Pancreas (tissue), 10 donors: ENCODE results near the gene PPP3CA. TPM values are rescaled to one million over a fixed set of nuclear protein-coding genes. Genes with fewer than 3 reads are reported as not detected.
A peak's percentile ranks its signal among the peaks of the same experiment; 100 is the strongest.

Experiments used
- ATAC-seq, 4 donors: fragments of 200-7000 bp; cut with Tn5 transposase; one replicate each; pipeline versions ENCODE4 v1.8.0 to v1.9.1; 2020; ENCODE audit warnings: mild to moderate bottlenecking in 4 of 4, moderate library complexity in 4 of 4
- DNase-seq, 6 donors: peaks; one replicate each; pipeline ENCODE4 v3.0.0-alpha.2; 2020
- FAIRE-seq: peaks from 2 replicates; lab custom pipeline; 2012; peaks lifted over from hg19 to GRCh38; lab: Jason Lieb, UNC
- H3K27ac ChIP-seq, 4 donors: fragments of 200-600 bp; sonication (generic); 1 replicate in 3 of 4; 2 replicates in 1 of 4; pipeline versions ENCODE4 v1.5.0 to v1.8.0; 2020
- H3K27me3 ChIP-seq, 4 donors: fragments of 200-600 bp; one replicate each; pipeline ENCODE4 v1.8.0; 2021
- H3K36me3 ChIP-seq, 3 donors: fragments of 200-600 bp; sonication (generic) in 1 of 3; one replicate each; pipeline versions ENCODE4 v1.5.0 to v1.8.0; 2020 to 2021
- H3K4me1 ChIP-seq, 3 donors: fragments of 200-600 bp; one replicate each; pipeline ENCODE4 v1.8.0; 2021
- H3K4me3 ChIP-seq, 4 donors: fragments of 200-600 bp; sonication (generic) in 2 of 4; one replicate each; pipeline versions ENCODE4 v1.5.0 to v1.8.0; 2020 to 2021
- H3K9me3 ChIP-seq, 4 donors: fragments of 200-600 bp; one replicate each; pipeline ENCODE4 v1.8.0; 2021
- WGBS, 2 donors: extraction: QIAGEN DNeasy Blood & Tissue Kit; methylation state at CpG; one replicate each; pipeline ENCODE4 v1.1.7; 2013; 5-methylcytosine and 5-hydroxymethylcytosine counted together
- intact Hi-C, 3 donors: fragments of 100-400 bp; cut with DNase I; formaldehyde crosslinking; loops; one replicate each; pipeline versions ENCODE4 v1.11.1 to v1.14.2; 2022
- polyA plus RNA-seq, 2 donors: library from polyadenylated mRNA; stranded (reverse); fragments of 200-250 nt; gene quantifications; one replicate each; pipeline ENCODE4 v1.2.3, GENCODE V29; 2013
- total RNA-seq, 6 donors: library from RNA; stranded (reverse); fragmentation: NEBNext Ultra II Directional in 4 of 6; extraction: Animal tissue kit (Norgen Biotek cat#: 25700) in 4 of 6; gene quantifications; one replicate each; pipeline versions ENCODE4 v1.2.1 to v1.2.4, GENCODE V29; 2021 to 2023
- TF ChIP-seq, protein P1 (sequence below), 4 donors: fragments of 200-600 bp; sonication (generic) in 3 of 4; IDR thresholded peaks; one replicate each; pipeline versions ENCODE4 v1.5.0 to v1.8.0; 2021; ENCODE audit warnings: antibody characterized with exemption in 4 of 4
- donor health status: healthy with polysubstance abuse.
- donor health status: DM: no; HTN: no; CAD: no; lungs with moderate emphysema.
- donor health status: DM: no; HTN: no; CAD: no.
- donor health status: control.
- donor health status: control.
- donor health status: Bipolar disorder and iron deficiency.
- donor health status: DM: yes; HTN: yes; CAD: no.
- donor health status: DM: no; HTN: no; CAD: no.
- donor health status: DM: no; HTN: no; CAD: no.
- donor health status: DM: yes; HTN: yes; CAD: no.

Gene PPP3CA
- total and polyA plus RNA-seq, 8 donors = 4.9 to 22.7 (median 10.3) TPM

DNA sequence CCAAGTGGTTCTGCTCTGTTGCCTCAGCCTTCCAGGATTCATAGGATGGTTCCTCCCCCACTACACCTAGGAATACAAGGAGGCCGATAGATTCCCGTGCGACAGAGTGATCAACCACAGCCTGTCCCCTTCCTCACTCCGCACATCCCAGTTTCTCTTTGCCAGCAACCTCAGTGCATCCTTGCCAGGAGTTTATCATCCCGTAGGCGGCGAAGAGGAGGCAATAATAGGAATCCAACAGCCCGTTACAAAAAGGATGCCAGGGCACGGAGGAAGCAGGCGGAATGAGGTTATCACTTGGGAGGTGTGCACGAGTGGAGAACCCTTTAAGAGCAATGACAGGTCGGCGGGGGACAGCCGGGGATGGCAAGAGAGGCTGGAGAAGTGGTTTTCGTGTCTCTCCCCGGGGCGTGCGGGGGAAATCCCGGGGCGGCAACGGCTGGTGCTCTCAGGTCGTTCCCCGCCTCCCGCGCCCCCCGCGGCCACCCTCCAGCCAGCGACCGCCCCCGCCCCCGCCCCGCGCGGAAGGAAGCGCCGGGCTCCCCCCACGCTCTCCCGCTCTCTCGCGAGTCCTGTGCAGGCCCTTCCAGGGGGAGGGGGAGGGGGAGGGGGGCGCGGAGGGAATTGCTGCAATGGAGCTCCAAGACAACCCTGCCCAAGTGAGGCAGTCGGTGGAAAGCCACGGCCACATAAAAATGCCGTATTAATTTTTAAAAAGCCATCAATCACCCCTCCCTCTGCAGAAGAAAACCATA is 1.6 kb downstream of the PPP3CA start:
- Histone ChIP-seq H3K27ac (peak overlapping the region; percentile 87 to 95 (median 92)), H3K4me1 (peaks cover 6 to 21% (median 8%) of the 10 kb centered on the region in 3 donors), H3K36me3 (no peaks in the 10 kb centered on the region), H3K4me3 (peak overlapping the region; percentile 70 to 89 (median 80)), H3K9me3 (no peaks in the 10 kb centered on the region), H3K27me3 (no peaks in the 10 kb centered on the region)
- 1% methylated on average over 26 to 44 of the region's 45 CpGs for WGBS, 2 donors
- DNase-seq = peak; percentile 52 to 74 (median 58)
- no peak for FAIRE-seq
- peak in 3 of 4 donors; percentile 0 to 3 (median 3) for ATAC-seq
- TF ChIP-seq, protein P1, sequence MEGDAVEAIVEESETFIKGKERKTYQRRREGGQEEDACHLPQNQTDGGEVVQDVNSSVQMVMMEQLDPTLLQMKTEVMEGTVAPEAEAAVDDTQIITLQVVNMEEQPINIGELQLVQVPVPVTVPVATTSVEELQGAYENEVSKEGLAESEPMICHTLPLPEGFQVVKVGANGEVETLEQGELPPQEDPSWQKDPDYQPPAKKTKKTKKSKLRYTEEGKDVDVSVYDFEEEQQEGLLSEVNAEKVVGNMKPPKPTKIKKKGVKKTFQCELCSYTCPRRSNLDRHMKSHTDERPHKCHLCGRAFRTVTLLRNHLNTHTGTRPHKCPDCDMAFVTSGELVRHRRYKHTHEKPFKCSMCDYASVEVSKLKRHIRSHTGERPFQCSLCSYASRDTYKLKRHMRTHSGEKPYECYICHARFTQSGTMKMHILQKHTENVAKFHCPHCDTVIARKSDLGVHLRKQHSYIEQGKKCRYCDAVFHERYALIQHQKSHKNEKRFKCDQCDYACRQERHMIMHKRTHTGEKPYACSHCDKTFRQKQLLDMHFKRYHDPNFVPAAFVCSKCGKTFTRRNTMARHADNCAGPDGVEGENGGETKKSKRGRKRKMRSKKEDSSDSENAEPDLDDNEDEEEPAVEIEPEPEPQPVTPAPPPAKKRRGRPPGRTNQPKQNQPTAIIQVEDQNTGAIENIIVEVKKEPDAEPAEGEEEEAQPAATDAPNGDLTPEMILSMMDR (IDR thresholded peaks at IDR 0.05) = no peak
- intact Hi-C loops = no loop called here

GRCh38 chr4:101345271-101345595 is 2.1 kb downstream of the PPP3CA start:
- Histone ChIP-seq H3K27me3 (no peaks in the 10 kb centered on the region), H3K4me1 (peaks cover 6 to 21% (median 8%) of the 10 kb centered on the region in 3 donors), H3K27ac (peak overlapping the region in 1 of 4 donors; percentile 90), H3K36me3 (no peaks in the 10 kb centered on the region), H3K4me3 (peak overlapping the region in 3 of 4 donors; percentile 77 to 89 (median 83)), H3K9me3 (no peaks in the 10 kb centered on the region)
- DNase-seq (no peak), FAIRE-seq (no peak), ATAC-seq (no peak)
- 31 to 37% methylated on average over 3 of the region's 3 CpGs for whole genome bisulfite sequencing, 2 donors
- intact Hi-C loops = no loop called here
- TF ChIP-seq, protein P1 (IDR thresholded peaks at IDR 0.05) = no peak

DNA sequence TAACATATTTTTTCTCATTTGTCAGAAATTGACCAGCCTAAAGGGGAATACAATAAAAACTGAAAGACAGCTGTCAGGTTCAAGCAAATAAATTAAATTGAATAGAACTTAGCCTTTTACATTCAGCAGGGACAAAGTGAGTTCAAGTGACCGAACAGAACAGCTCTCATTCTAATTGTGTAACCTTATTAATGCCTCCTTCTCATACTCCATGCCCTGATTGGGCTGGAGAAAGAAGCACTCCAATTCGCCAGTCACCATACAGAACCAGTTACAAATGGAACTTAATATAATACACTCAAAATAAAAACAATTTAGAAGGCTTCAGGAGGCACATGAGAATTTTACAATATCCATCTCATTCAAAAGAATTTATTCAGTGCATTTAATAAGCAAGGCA is 8.0 kb downstream of the PPP3CA start:
- Histone ChIP-seq H3K4me1 (peaks cover 1 to 5% (median 5%) of the 10 kb centered on the region in 3 donors), H3K27ac (no peak overlapping the region), H3K27me3 (no peaks in the 10 kb centered on the region), H3K4me3 (no peak overlapping the region), H3K9me3 (no peaks in the 10 kb centered on the region), H3K36me3 (no peaks in the 10 kb centered on the region)
- no peak for DNase-seq
- no peak for ATAC-seq
- intact Hi-C loops = no loop called here
- TF ChIP-seq, protein P1 (IDR thresholded peaks at IDR 0.05) = no peak
- no peak for FAIRE-seq
- WGBS, 2 donors = 86 to 94% methylated on average over 2 of the region's 2 CpGs

DNA sequence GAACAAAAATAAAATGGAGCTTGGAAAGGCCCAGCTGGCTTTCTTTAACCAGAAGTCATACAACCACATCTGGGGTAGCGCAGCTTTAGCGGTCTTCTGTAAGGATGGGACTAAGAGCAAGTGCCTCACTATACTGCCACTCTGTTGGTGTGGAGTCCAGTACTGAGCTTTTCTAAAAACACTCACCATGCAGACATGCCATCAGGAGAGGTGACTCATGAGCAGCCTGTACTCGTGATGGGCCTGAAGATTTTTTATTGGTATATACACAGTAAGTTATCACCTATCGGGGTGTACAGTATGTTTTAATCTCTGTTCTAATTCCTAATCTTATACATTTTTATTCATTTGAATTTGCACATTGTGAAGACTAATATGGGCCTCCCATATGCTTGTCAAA is 9.6 kb downstream of the PPP3CA start:
- TF ChIP-seq, protein P1 (IDR thresholded peaks at IDR 0.05) = no peak
- intact Hi-C loops = no loop called here
- DNase-seq (no peak), FAIRE-seq (no peak), ATAC-seq (peak in 1 of 4 donors; percentile 40)
- no peaks in the 10 kb centered on the region for H3K9me3 ChIP-seq
- no peak overlapping the region for H3K4me3 ChIP-seq
- H3K27ac ChIP-seq = no peak overlapping the region
- H3K4me1 ChIP-seq = peaks cover 0 to 5% (median 4%) of the 10 kb centered on the region in 3 donors
- H3K36me3 ChIP-seq = no peaks in the 10 kb centered on the region
- WGBS, 2 donors = 94% methylated on average over 4 of the region's 4 CpGs
- no peaks in the 10 kb centered on the region for H3K27me3 ChIP-seq
